GM12873 (cell line): ENCODE data around the gene TNFAIP1.

ENCODE experiments used
- CTCF ChIP-seq: IDR thresholded peaks from 2 replicates; pipeline ENCODE4 v1.5.1; 2012; ENCODE audit warnings: low read depth, mild to moderate bottlenecking, moderate library complexity, low read length, control low read depth; ENCODE audit not compliant: insufficient read depth; ENCODE audit errors: missing control alignments

The TNFAIP1 gene

GRCh38 chr17:28391401-28391800 is 55.8 kb downstream of the TNFAIP1 start:
- TF ChIP-seq CTCF = no peak

GRCh38 chr17:28392491-28392890 is 56.9 kb downstream of the TNFAIP1 start:
- no peak for TF ChIP-seq CTCF

- no peak for TF ChIP-seq CTCF
Measured at GRCh38 chr17:28394337-28395116, 59.0 kb downstream of the TNFAIP1 start.

GRCh38 chr17:28395426-28395825 is 59.9 kb downstream of the TNFAIP1 start:
- no peak for TF ChIP-seq CTCF

- TF ChIP-seq CTCF = no peak
Measured at GRCh38 chr17:28395968-28396367, 60.4 kb downstream of the TNFAIP1 start.
